GM23248 (cell line): ENCODE results near the gene EHD3. TPM values are rescaled to one million over a fixed set of nuclear protein-coding genes. Genes with fewer than 3 reads are reported as not detected.

Experiments
- DNase-seq: peaks from one replicate; pipeline ENCODE4 v3.0.0-alpha.2; 2015
- H2AFZ ChIP-seq: fragments of 200-600 bp; sonication (generic); 2 replicates; pipeline ENCODE4 v1.6.1; 2016; ENCODE audit warnings: antibody characterized with exemption
- H3F3A ChIP-seq: fragments of 200-600 bp; sonication (generic); 2 replicates; pipeline ENCODE4 v1.6.1; 2016; ENCODE audit warnings: mild to moderate bottlenecking, antibody characterized with exemption, mixed run types; ENCODE audit not compliant: insufficient read depth
- H3K27ac ChIP-seq: fragments of 200-600 bp; sonication (generic); 2 replicates; pipeline ENCODE4 v1.5.1; 2016; ENCODE audit warnings: mild to moderate bottlenecking
- H3K27me3 ChIP-seq: fragments of 200-600 bp; sonication (generic); replicated peaks from 2 replicates; pipeline ENCODE4 v1.6.1; 2016; ENCODE audit warnings: mild to moderate bottlenecking; ENCODE audit not compliant: insufficient read depth
- H3K36me3 ChIP-seq: fragments of 200-600 bp; sonication (generic); 2 replicates; pipeline ENCODE4 v1.6.1; 2016; ENCODE audit warnings: low read depth, mild to moderate bottlenecking
- H3K4me1 ChIP-seq: fragments of 200-600 bp; sonication (generic); 2 replicates; pipeline ENCODE4 v1.6.1; 2016; ENCODE audit warnings: mild to moderate bottlenecking; ENCODE audit not compliant: insufficient read depth
- H3K4me2 ChIP-seq: fragments of 200-600 bp; sonication (generic); one replicate; pipeline ENCODE4 v1.6.1; 2016; ENCODE audit warnings: mild to moderate bottlenecking; ENCODE audit not compliant: unreplicated experiment
- H3K4me3 ChIP-seq: fragments of 200-600 bp; sonication (generic); 2 replicates; pipeline ENCODE4 v1.5.1; 2016; ENCODE audit warnings: mild to moderate bottlenecking
- H3K79me2 ChIP-seq: fragments of 200-600 bp; sonication (generic); 2 replicates; pipeline ENCODE4 v1.6.1; 2016; ENCODE audit warnings: mild to moderate bottlenecking; ENCODE audit not compliant: insufficient read depth
- H3K9ac ChIP-seq: fragments of 200-600 bp; sonication (generic); 2 replicates; pipeline ENCODE4 v1.6.1; 2016; ENCODE audit warnings: mild to moderate bottlenecking
- H3K9me2 ChIP-seq: fragments of 200-600 bp; sonication (generic); 2 replicates; pipeline ENCODE4 v1.6.1; 2016; ENCODE audit warnings: mixed run types, mild to moderate bottlenecking, moderate library complexity; ENCODE audit not compliant: insufficient read depth
- H3K9me3 ChIP-seq: fragments of 200-600 bp; sonication (generic); one replicate; pipeline ENCODE4 v1.6.1; 2017; ENCODE audit warnings: low read depth
- H4K20me1 ChIP-seq: fragments of 200-600 bp; sonication (generic); 2 replicates; pipeline ENCODE4 v1.6.0; 2016; ENCODE audit not compliant: insufficient read depth
- EZH2 ChIP-seq: fragments of 200-600 bp; sonication (generic); IDR thresholded peaks from 2 replicates; pipeline ENCODE4 v1.6.1; 2018; ENCODE audit warnings: antibody characterized with exemption, mild to moderate bottlenecking; ENCODE audit not compliant: insufficient read depth, poor library complexity, severe bottlenecking
- EZH2phosphoT487 ChIP-seq: fragments of 200-600 bp; sonication (generic); IDR thresholded peaks from 2 replicates; pipeline ENCODE4 v1.6.1; 2018; ENCODE audit warnings: antibody characterized with exemption, moderate library complexity, mild to moderate bottlenecking, low read depth; ENCODE audit not compliant: insufficient read depth
- WGBS, 2 experiments: methylation state at CpG; one replicate each; pipeline ENCODE4 v1.1.6; 2015 to 2017; ENCODE audit warnings: low lambda C conversion rate in 2 of 2, low coverage in 1 of 2; ENCODE audit errors: missing lambda C conversion rate in 2 of 2; 5-methylcytosine and 5-hydroxymethylcytosine counted together
- in situ Hi-C: fragments of 300-500 bp; cut with MboI; formaldehyde crosslinking; loops from 2 replicates; pipeline ENCODE4 v1.15.0; 2020
- polyA plus RNA-seq: library from polyadenylated mRNA; unstranded; fragments of >200 nt; fragmentation: Nextera tagmentation; extraction: Ambion mirVana; gene quantifications from 2 replicates; pipeline ENCODE4 v1.2.1, GENCODE V29; 2016
- total RNA-seq: library from RNA; depleted of rRNA; stranded (reverse); fragments of >200 nt; shearing (Covaris generic); gene quantifications from 2 replicates; pipeline ENCODE4 v1.2.3, GENCODE V29; 2014

The EHD3 gene
- total and polyA plus RNA-seq, 2 experiments from 2014 or later, result 25.9 to 33.6 TPM

GRCh38 chr2:31255911-31256571 is 22.1 kb downstream of the EHD3 start:
- H3K4me2 ChIP-seq, result no peak overlapping the region
- no peak overlapping the region for H2AFZ ChIP-seq
- H3K79me2 ChIP-seq, result no peaks in the 10 kb centered on the region
- no peaks in the 10 kb centered on the region for H3K36me3 ChIP-seq
- 90 to 91% methylated on average over 11 of the region's 11 CpGs for WGBS, 2 experiments
- DNase-seq, result no peak
- in situ Hi-C loops, result no loop called here
- H3K27ac ChIP-seq, result no peak overlapping the region
- H3K4me3 ChIP-seq, result no peak overlapping the region
- no peaks in the 10 kb centered on the region for H3K4me1 ChIP-seq
- no peaks in the 10 kb centered on the region for H3F3A ChIP-seq
- H3K9ac ChIP-seq, result no peak overlapping the region
- no peaks in the 10 kb centered on the region for H3K9me3 ChIP-seq
- no peaks in the 10 kb centered on the region for H3K27me3 ChIP-seq
- TF ChIP-seq EZH2, result no peak
- no peaks in the 10 kb centered on the region for H3K9me2 ChIP-seq
- no peaks in the 10 kb centered on the region for H4K20me1 ChIP-seq

GRCh38 chr2:31256611-31257382 is 22.8 kb downstream of the EHD3 start:
- no peaks in the 10 kb centered on the region for H3K27me3 ChIP-seq
- no peak for TF ChIP-seq EZH2
- TF ChIP-seq EZH2phosphoT487, result no peak
- H3K9me2 ChIP-seq, result no peaks in the 10 kb centered on the region
- no peaks in the 10 kb centered on the region for H3F3A ChIP-seq
- DNase-seq, result no peak
- no peak overlapping the region for H3K9ac ChIP-seq
- in situ Hi-C loops, result no loop called here
- H2AFZ ChIP-seq, result no peak overlapping the region
- H3K4me1 ChIP-seq, result no peaks in the 10 kb centered on the region
- no peaks in the 10 kb centered on the region for H4K20me1 ChIP-seq
- 94 to 100% methylated on average over 4 of the region's 4 CpGs for WGBS, 2 experiments
- no peaks in the 10 kb centered on the region for H3K36me3 ChIP-seq
- no peak overlapping the region for H3K27ac ChIP-seq
- H3K4me2 ChIP-seq, result no peak overlapping the region
- H3K4me3 ChIP-seq, result no peak overlapping the region
- H3K79me2 ChIP-seq, result no peaks in the 10 kb centered on the region
- H3K9me3 ChIP-seq, result no peaks in the 10 kb centered on the region

- Histone ChIP-seq H3K4me3 (no peak overlapping the region), H3K9ac (no peak overlapping the region), H3K36me3 (no peaks in the 10 kb centered on the region; the same call in 1 of the 2 replicates), H3K4me1 (no peaks in the 10 kb centered on the region), H2AFZ (no peak overlapping the region), H3K27ac (no peak overlapping the region), H3K27me3 (no peaks in the 10 kb centered on the region), H3K9me3 (no peaks in the 10 kb centered on the region), H4K20me1 (no peaks in the 10 kb centered on the region), H3F3A (no peaks in the 10 kb centered on the region; the same call in 1 of the 2 replicates), H3K4me2 (no peak overlapping the region), H3K79me2 (no peaks in the 10 kb centered on the region), H3K9me2 (no peaks in the 10 kb centered on the region)
- in situ Hi-C loops, result no loop called here
- TF ChIP-seq EZH2, result no peak
- TF ChIP-seq EZH2phosphoT487, result no peak
- DNase-seq, result no peak
- WGBS, 2 experiments, result 86% methylated on average over 5 of the region's 5 CpGs
Observed at GRCh38 chr2:31258351-31258750, 24.4 kb downstream of the EHD3 start.

- no peak for DNase-seq
- Histone ChIP-seq H3K27me3 (no peaks in the 10 kb centered on the region), H4K20me1 (no peaks in the 10 kb centered on the region), H3K9ac (no peak overlapping the region), H3K36me3 (no peaks in the 10 kb centered on the region; the same call in 1 of the 2 replicates), H3K9me2 (no peaks in the 10 kb centered on the region), H3K9me3 (no peaks in the 10 kb centered on the region), H3K79me2 (no peaks in the 10 kb centered on the region), H3F3A (no peaks in the 10 kb centered on the region; the same call in 1 of the 2 replicates), H3K4me1 (no peaks in the 10 kb centered on the region), H3K27ac (no peak overlapping the region), H2AFZ (no peak overlapping the region), H3K4me2 (no peak overlapping the region), H3K4me3 (no peak overlapping the region)
- in situ Hi-C loops, result no loop called here
- no peak for TF ChIP-seq EZH2
- no peak for TF ChIP-seq EZH2phosphoT487
- 95 to 96% methylated on average over 3 of the region's 3 CpGs for WGBS, 2 experiments
Observed at GRCh38 chr2:31259075-31259474, 25.1 kb downstream of the EHD3 start.
